Astrocyte (in vitro differentiated cells and primary cell): ENCODE results near the gene POTEG. TPM values are rescaled to one million over a fixed set of nuclear protein-coding genes. Genes with fewer than 3 reads are reported as not detected.
"Not testable (repeated sequence)": the region's sequence is repeated elsewhere in the genome, so short reads cannot be mapped to it uniquely, and the experiment has no call there.

Experiments used
- DNase-seq: peaks from one replicate; pipeline ENCODE4 v3.0.0-alpha.2; 2010; ENCODE audit warnings: low read depth
- FAIRE-seq: peaks from 2 replicates; lab custom pipeline; 2011; peaks lifted over from hg19 to GRCh38; lab: Jason Lieb, UNC
- H2AFZ ChIP-seq: 2 replicates; pipeline ENCODE4 v1.6.0; 2012; ENCODE audit warnings: low read depth, low read length, inconsistent platforms
- H3K27ac ChIP-seq: 2 replicates; pipeline ENCODE4 v1.5.1; 2011; ENCODE audit warnings: low read depth, low read length, inconsistent platforms
- H3K27me3 ChIP-seq: 2 replicates; pipeline ENCODE4 v1.6.0; 2011; ENCODE audit warnings: low read length, inconsistent platforms; ENCODE audit not compliant: insufficient read depth
- H3K36me3 ChIP-seq: 2 replicates; pipeline ENCODE4 v1.5.1; 2011; ENCODE audit warnings: low read length, inconsistent platforms; ENCODE audit not compliant: insufficient read depth
- H3K4me1 ChIP-seq: 2 replicates; pipeline ENCODE4 v1.5.1; 2011; ENCODE audit warnings: low read length, inconsistent platforms; ENCODE audit not compliant: insufficient read depth
- H3K4me2 ChIP-seq: 2 replicates; pipeline ENCODE4 v1.6.0; 2012; ENCODE audit warnings: low read length, inconsistent platforms
- H3K4me3 ChIP-seq: 2 replicates; pipeline ENCODE4 v1.5.1; 2011; ENCODE audit warnings: low read depth, mild to moderate bottlenecking, low read length, inconsistent platforms; ENCODE audit not compliant: insufficient read depth
- H3K79me2 ChIP-seq: 2 replicates; pipeline ENCODE4 v1.6.0; 2012; ENCODE audit warnings: mild to moderate bottlenecking, low read length, inconsistent platforms; ENCODE audit not compliant: insufficient read depth
- H3K9ac ChIP-seq: 2 replicates; pipeline ENCODE4 v1.6.0; 2012; ENCODE audit warnings: mild to moderate bottlenecking, low read length, inconsistent platforms
- H3K9me3 ChIP-seq: 2 replicates; pipeline ENCODE4 v1.5.1; 2012; ENCODE audit warnings: low read depth, mild to moderate bottlenecking, low read length, inconsistent platforms; ENCODE audit not compliant: insufficient read depth
- H4K20me1 ChIP-seq: 2 replicates; pipeline ENCODE4 v1.6.0; 2012; ENCODE audit warnings: low read length, inconsistent platforms; ENCODE audit not compliant: insufficient read depth
- H3K27ac Mint-ChIP-seq: one replicate; pipeline ENCODE4 v1.8.0; 2021; ENCODE audit warnings: mild to moderate bottlenecking, mixed read lengths; ENCODE audit not compliant: unreplicated experiment
- H3K27me3 Mint-ChIP-seq: one replicate; pipeline ENCODE4 v1.8.0; 2021; ENCODE audit warnings: low read depth, mixed read lengths; ENCODE audit not compliant: unreplicated experiment
- H3K36me3 Mint-ChIP-seq: one replicate; pipeline ENCODE4 v1.8.0; 2021; ENCODE audit warnings: low read depth, mixed read lengths; ENCODE audit not compliant: unreplicated experiment
- H3K4me1 Mint-ChIP-seq: one replicate; pipeline ENCODE4 v1.8.0; 2021; ENCODE audit warnings: low read depth, mixed read lengths; ENCODE audit not compliant: unreplicated experiment
- H3K4me3 Mint-ChIP-seq: one replicate; pipeline ENCODE4 v1.8.0; 2021; ENCODE audit warnings: mild to moderate bottlenecking, moderate library complexity, mixed read lengths; ENCODE audit not compliant: unreplicated experiment
- H3K9me3 Mint-ChIP-seq: one replicate; pipeline ENCODE4 v1.8.0; 2021; ENCODE audit warnings: mild to moderate bottlenecking, mixed read lengths; ENCODE audit not compliant: unreplicated experiment
- total RNA-seq: library from RNA; stranded (reverse); gene quantifications from 2 replicates; pipeline ENCODE4 v1.2.1, GENCODE V29; 2021

The POTEG gene
- total RNA-seq, 1 donor from 2014 or later, result not detected

DNA sequence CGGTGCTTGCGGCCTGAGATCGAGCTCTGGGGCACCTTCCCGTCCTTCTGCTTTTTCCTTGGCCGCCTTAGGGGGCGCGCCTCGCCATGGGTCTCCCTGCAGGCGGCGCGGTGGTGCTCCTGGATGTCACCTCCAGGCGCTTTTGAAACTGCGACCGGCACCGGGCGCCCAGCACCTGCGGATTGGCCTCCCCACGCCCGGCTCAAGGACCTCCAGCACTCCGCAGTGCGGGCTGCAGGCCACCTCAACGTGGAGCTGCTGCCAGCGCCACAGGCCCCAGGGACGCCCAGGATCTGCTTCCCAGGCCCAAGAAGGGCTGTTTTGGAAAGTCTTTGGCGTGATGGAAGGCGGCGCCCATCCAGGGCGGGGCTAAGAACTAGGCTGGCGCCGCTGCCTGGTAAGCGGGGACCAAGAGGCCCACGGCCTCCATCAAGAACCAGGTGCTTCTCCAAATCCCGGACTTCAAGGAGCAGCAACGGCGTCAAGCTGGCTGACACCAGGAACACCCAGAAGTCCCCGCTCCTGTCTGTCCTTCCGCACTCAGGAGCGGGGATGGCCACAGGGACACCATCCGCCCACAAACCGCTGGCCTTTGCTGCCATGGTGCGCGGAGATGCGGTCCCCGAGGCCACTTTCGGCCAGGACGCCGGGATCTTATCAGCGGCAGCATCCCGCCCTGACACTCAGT is 61.2 kb downstream of the POTEG start:
- H3K9me3 ChIP-seq, result peaks cover 11% of the 10 kb centered on the region
- DNase-seq, H3K36me3 Mint-ChIP-seq, H3K9ac ChIP-seq, H3K4me3 Mint-ChIP-seq, H3K79me2 ChIP-seq, H3K4me1 Mint-ChIP-seq, H3K4me2 ChIP-seq, FAIRE-seq, H3K4me3 ChIP-seq, H3K27ac ChIP-seq, H4K20me1 ChIP-seq, H3K27ac Mint-ChIP-seq, H2AFZ ChIP-seq, H3K36me3 ChIP-seq, H3K4me1 ChIP-seq, H3K27me3 ChIP-seq, H3K27me3 Mint-ChIP-seq, H3K9me3 Mint-ChIP-seq: not testable (repeated sequence)

DNA sequence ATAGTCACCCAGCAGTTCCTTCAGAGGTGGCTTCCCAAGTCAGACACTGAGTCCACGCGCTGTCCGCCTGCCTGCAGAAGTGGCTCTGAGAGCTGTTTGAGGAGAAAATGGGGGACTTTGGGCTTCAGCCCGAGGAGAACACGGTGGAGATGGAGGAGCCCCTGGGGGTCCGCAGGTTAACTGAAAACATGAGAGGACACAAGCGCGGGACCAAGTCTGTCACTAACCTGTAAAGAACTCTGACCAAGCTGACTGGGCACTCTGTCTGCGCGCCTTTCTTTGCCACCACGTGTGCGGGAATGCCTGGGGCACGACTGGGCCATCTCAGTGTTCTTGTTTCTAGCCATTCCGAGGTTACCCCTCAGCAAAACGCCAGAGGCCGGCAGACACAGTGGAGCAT is 62.4 kb downstream of the POTEG start:
- not testable (repeated sequence) for H3K79me2 ChIP-seq, H3K36me3 Mint-ChIP-seq, H3K27me3 Mint-ChIP-seq, H3K4me3 Mint-ChIP-seq, H3K9ac ChIP-seq, H2AFZ ChIP-seq, H3K36me3 ChIP-seq, H3K4me2 ChIP-seq, DNase-seq, H3K4me3 ChIP-seq, H4K20me1 ChIP-seq, H3K27ac ChIP-seq, FAIRE-seq, H3K4me1 Mint-ChIP-seq, H3K4me1 ChIP-seq, H3K27me3 ChIP-seq, H3K9me3 Mint-ChIP-seq, H3K27ac Mint-ChIP-seq
- H3K9me3 ChIP-seq, result peaks cover 11% of the 10 kb centered on the region

DNA sequence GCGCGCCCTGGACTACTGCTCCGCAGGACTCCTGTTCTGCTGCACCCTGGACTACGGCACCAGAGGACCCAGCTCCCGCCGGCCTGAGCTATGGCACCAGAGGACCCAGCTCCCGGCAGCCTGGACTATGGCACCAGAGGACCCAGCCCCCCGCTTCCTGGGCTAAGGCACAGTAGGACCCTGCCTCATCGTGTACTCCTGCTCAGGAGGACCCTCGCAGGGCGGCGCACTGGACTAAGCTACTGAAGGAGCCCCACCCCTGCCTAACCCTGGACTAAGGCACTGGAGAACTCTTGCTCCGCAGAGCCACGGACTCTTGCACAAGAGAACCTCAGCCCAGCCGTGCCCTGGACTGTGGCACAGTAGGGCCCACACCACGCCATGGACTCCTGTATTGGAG is 71.3 kb downstream of the POTEG start:
- H3K27me3 ChIP-seq, H3K9me3 ChIP-seq: not testable (repeated sequence)

DNA sequence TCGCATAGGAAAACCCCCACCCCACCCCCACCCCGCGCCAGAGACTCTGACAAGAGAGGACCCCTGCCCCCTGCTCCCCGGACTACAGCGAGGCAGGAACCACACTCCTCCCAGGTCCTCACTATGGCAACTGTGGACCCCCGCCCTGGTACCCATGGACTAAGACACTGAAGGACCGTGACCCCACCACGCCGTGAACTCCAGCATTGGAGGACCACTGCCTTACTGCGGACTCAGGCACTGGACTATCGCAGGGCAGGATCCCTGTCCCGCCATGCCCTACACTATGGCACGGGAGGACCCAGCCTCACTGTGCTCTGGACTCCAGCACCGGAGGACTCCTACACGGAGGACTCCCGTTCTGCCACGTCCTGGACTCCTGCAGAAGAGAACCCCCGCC is 71.8 kb downstream of the POTEG start:
- H3K27me3 Mint-ChIP-seq, FAIRE-seq, H3K4me2 ChIP-seq, H2AFZ ChIP-seq, H3K27ac Mint-ChIP-seq, H3K4me3 Mint-ChIP-seq, H3K36me3 Mint-ChIP-seq, H3K4me1 ChIP-seq, H3K27ac ChIP-seq, H3K4me1 Mint-ChIP-seq, H4K20me1 ChIP-seq, H3K9ac ChIP-seq, DNase-seq, H3K4me3 ChIP-seq, H3K27me3 ChIP-seq, H3K9me3 Mint-ChIP-seq, H3K36me3 ChIP-seq, H3K9me3 ChIP-seq, H3K79me2 ChIP-seq: not testable (repeated sequence)

More for the DNA sequence above, 71.3 kb downstream of the POTEG start:
- not testable (repeated sequence) for H3K27ac Mint-ChIP-seq, H3K4me1 Mint-ChIP-seq, H3K79me2 ChIP-seq, H3K4me1 ChIP-seq, DNase-seq, H3K4me3 Mint-ChIP-seq, H3K9ac ChIP-seq, H3K4me3 ChIP-seq, H3K27ac ChIP-seq, FAIRE-seq, H3K27me3 Mint-ChIP-seq, H2AFZ ChIP-seq, H3K9me3 Mint-ChIP-seq, H3K36me3 Mint-ChIP-seq, H4K20me1 ChIP-seq, H3K4me2 ChIP-seq, H3K36me3 ChIP-seq

DNA sequence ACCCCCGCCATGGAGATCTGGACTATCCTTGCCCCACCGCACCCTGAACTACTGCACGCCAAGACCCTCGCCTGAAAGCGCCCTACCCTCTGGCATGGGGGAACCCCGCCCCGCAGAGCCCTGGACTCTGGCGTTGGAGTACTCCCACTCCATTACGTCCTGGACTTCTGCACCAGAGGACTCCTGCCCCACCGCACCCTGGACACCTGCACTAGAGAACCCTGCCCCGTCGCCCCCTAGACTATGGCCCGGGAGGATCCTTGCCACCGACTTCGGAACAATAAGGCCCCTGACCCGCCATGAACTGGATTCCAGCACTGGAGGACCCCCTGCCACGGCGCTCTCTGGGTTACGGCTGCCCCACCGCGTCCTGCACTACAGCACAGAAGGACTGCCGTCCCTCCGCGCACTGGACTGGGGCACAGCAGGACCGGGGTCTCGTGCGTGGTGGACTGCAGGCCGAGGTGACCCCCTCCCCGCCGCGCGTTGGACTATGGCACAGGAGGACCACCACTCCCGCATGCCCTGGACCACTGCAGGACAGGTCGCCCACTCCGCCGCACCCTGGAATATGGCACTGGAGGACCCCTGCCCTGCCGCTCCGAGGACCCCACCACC is 72.4 kb downstream of the POTEG start:
- not testable (repeated sequence) for H3K27ac ChIP-seq, H3K36me3 ChIP-seq, H3K4me3 ChIP-seq, H3K4me1 ChIP-seq, H4K20me1 ChIP-seq, H3K9ac ChIP-seq, DNase-seq, H3K27me3 ChIP-seq, H3K36me3 Mint-ChIP-seq, H3K27me3 Mint-ChIP-seq, H2AFZ ChIP-seq, H3K4me3 Mint-ChIP-seq, H3K9me3 ChIP-seq, FAIRE-seq, H3K4me2 ChIP-seq, H3K4me1 Mint-ChIP-seq, H3K9me3 Mint-ChIP-seq, H3K79me2 ChIP-seq, H3K27ac Mint-ChIP-seq

DNA sequence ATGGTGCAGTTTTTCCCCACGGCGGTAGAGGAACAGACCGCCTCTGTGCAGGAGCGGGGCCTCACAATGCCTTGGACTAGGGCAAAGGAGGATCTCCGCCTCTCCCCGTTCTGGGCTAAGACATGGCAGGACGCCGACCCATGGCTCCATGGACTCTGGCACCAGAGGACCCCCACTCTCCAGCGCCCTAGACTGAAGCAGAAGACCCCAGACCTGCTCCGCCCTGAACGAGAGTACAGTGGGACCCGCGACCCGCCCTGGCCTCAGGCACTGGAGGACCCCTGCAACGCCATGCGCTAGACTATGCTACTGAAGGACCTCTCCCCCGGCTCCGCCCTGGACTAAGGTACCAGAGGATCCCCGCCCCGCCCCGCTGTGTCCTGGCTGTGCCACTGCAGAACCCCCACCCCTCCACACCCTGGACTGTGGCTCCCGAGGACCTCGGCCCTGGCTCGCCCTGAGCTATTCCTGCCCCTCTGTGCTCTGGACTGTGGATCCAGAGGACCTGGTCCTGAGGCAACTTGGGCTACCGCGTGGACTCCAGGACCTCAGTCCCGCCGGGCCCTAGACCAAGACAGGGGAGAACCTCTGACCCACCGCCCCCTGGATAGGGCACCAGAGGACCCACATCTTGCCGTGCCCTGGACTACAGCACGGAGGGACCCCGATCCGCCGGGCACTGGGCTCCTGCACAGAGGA is 73.1 kb downstream of the POTEG start:
- H3K27me3 Mint-ChIP-seq, H3K4me2 ChIP-seq, FAIRE-seq, H3K4me3 Mint-ChIP-seq, H3K4me3 ChIP-seq, H3K4me1 Mint-ChIP-seq, H3K79me2 ChIP-seq, H3K9me3 Mint-ChIP-seq, H2AFZ ChIP-seq, H3K36me3 Mint-ChIP-seq, H3K27ac ChIP-seq, H4K20me1 ChIP-seq, DNase-seq, H3K27ac Mint-ChIP-seq, H3K4me1 ChIP-seq, H3K27me3 ChIP-seq, H3K36me3 ChIP-seq, H3K9me3 ChIP-seq, H3K9ac ChIP-seq: not testable (repeated sequence)
